Brain pericyte (primary cell): Measurements from ENCODE around the gene FARP2.
"Not testable (repeated sequence)": the region's sequence is repeated elsewhere in the genome, so short reads cannot be mapped to it uniquely, and the experiment has no call there.

Experiments
- DNase-seq: peaks from one replicate; pipeline ENCODE4 v3.0.0-alpha.2; 2012; ENCODE audit warnings: low read depth, low spot score

FARP2 gene, protein sequence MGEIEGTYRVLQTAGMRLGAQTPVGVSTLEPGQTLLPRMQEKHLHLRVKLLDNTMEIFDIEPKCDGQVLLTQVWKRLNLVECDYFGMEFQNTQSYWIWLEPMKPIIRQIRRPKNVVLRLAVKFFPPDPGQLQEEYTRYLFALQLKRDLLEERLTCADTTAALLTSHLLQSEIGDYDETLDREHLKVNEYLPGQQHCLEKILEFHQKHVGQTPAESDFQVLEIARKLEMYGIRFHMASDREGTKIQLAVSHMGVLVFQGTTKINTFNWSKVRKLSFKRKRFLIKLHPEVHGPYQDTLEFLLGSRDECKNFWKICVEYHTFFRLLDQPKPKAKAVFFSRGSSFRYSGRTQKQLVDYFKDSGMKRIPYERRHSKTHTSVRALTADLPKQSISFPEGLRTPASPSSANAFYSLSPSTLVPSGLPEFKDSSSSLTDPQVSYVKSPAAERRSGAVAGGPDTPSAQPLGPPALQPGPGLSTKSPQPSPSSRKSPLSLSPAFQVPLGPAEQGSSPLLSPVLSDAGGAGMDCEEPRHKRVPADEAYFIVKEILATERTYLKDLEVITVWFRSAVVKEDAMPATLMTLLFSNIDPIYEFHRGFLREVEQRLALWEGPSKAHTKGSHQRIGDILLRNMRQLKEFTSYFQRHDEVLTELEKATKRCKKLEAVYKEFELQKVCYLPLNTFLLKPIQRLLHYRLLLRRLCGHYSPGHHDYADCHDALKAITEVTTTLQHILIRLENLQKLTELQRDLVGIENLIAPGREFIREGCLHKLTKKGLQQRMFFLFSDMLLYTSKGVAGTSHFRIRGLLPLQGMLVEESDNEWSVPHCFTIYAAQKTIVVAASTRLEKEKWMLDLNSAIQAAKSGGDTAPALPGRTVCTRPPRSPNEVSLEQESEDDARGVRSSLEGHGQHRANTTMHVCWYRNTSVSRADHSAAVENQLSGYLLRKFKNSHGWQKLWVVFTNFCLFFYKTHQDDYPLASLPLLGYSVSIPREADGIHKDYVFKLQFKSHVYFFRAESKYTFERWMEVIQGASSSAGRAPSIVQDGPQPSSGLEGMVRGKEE

GRCh38 chr2:241355983-241356870 is at the start of gene FARP2:
Gene FARP2 (plus strand): TSS chr2:241356285. CDS start chr2:241373108, 16,823 bp downstream.
- DNase-seq = peak; percentile 97

GRCh38 chr2:241307055-241307454 is 49.0 kb upstream of the FARP2 start:
- DNase-seq = no peak

- no peak for DNase-seq
These were observed 47.8 kb upstream of the FARP2 start for GRCh38 chr2:241308267-241308666.

GRCh38 chr2:241308832-241309500 is 47.1 kb upstream of the FARP2 start:
- DNase-seq = no peak

- DNase-seq = no peak
These were observed 46.4 kb upstream of the FARP2 start for GRCh38 chr2:241309684-241310117.

GRCh38 chr2:241310917-241311566 is 45.0 kb upstream of the FARP2 start:
- DNase-seq = no peak

GRCh38 chr2:241312082-241312481 is 44.0 kb upstream of the FARP2 start:
- no peak for DNase-seq

GRCh38 chr2:241313543-241314095 is 42.5 kb upstream of the FARP2 start:
- DNase-seq = no peak

GRCh38 chr2:241314226-241315092 is 41.6 kb upstream of the FARP2 start:
- no peak for DNase-seq

- DNase-seq = peak; percentile 98
These were observed 40.8 kb upstream of the FARP2 start, which contains the start of gene HDLBP for GRCh38 chr2:241315093-241315878. Gene HDLBP (minus strand): TSS chr2:241315672. CDS start chr2:241266869, 48,803 bp downstream.

DNA sequence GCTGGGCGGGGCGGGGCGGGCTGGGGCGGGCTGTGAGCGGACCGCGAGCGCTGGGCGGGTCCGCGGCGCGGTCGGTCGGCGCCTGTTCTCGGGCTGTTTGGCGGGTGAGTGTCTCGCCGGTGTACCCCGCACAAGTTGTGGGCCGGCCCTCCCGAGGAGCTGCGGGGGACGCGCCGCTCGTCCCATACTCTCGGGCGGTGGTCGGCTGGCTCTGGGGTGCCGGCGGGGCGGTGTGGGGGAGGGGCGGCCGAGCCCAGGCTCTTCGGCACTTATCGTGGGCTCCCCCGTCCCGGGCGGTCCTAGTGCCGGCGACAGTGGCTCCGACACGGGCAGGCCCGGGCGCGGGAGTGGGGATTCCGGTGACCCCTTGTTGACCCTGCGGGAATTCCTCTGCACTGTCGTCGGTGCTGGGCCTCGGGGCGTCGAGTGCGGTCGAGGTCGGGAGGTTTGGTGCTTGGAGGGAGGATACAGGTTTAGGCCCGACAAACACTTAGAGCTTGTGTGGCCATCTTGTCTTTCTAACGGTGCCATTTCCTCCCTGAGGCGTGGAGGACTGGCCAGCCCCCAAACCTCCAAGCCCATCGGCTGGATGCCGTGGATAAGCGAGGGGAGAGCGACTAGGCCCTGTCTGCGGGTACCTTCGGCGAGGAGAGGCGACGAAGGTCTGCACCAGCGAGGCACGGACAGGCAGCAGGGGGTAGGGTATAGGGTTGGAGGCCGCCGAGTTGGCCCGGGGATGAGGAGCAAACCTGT is 40.0 kb upstream of the FARP2 start, which contains the start of gene SEPTIN2:
Gene SEPTIN2, plus strand, starts transcription at position 47 of the 753 bp plus-strand sequence. CDS start 8,308 bp downstream, outside the sequence.
- DNase-seq = no peak

DNA sequence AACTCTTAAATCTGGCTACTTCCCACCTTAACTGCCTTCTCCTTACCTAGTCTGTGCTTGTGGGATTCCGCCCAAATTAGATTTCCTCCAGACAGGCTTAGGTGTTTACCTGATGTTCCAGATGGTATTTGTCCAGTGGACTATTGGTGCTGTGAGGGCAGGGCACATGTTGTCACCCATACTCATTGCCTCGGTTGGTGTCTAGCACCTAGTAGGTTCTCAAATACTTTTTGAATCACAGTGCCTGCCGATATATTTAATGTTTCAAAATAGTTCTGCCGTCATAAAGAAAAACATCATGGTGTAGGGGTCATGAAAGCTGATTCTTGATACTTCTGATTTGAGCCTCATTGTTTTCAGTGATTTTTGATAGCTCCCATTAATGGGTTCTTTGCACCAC is 39.3 kb upstream of the FARP2 start:
- DNase-seq = no peak

- no peak for DNase-seq
These were observed 38.7 kb upstream of the FARP2 start for GRCh38 chr2:241317391-241317790.

DNA sequence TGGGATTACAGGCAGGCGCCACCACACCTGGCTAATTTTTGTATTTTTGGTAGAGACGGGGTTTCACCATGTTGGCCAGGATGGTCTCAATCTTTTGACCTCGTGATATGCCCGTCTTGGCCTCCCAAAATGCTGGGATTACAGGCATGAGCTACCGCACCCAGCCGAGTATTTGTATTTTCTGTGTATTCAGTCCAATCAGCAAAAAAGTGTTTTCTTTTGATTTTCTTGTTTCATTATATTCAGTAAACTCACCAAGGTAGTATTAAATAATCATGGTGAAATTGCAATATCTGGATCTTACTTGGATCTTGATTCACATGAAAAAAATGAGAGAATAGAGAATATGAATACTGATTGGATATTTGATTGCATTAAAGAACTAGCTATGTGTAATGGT is 37.3 kb upstream of the FARP2 start:
- DNase-seq = not testable (repeated sequence)

DNA sequence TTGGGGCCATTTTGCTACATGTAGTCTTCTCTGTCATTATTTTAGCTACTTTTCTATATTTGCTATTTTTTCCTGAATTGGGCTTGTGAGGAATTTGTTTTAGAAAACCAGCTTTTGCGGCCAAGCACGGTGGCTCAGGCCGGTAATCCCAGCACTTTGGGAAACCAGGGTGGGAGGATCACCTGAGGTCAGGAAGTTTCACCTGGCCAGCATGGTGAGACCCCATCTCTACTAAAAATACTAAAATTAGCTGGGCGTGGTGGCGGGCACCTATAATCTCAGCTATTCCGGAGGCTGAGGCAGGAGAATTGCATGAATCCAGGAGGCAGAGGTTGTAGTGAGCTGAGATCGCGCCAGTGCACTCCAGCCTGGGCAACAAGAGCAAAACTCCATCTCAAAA is 35.7 kb upstream of the FARP2 start:
- no peak for DNase-seq

DNA sequence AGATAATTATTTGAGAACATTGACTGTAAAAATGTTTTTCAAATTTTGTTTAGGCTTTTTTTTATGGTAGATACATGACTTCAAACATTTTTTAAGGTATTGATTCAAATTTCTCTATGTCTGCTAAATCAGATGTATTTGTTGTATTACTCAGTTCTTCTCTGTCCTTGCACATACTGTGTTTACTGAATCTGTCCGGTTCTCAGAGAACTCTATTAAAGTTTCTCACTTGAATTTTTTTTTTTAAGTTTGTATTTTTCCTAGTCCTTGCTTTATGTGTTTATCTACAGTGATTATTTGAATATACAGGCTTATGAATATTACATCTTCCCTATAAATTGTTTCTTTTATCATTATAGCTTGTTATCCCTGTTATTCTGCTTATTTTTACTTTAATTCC is 35.1 kb upstream of the FARP2 start:
- DNase-seq = no peak

DNA sequence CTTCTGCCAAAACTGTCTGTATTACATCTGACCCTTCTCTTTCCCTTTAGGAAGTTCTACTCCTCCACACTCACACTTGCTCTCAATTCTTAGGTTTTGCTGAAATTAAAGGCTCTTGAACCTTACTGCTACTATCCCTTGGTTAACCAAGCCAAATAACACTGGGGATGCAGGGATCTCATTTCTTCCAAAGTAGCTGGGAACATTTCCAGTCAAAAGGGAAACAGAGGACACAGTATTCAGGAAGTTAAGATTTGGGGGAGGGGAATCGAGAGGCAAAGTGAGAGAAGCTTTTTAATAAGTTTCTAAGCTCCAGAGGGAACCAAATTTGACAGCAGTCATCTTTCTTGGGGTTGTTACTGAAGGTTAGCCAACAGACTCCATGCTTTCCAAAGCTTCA is 34.2 kb upstream of the FARP2 start:
- DNase-seq = no peak
